ENCODE results near the gene GNB1L.

GRCh38 chr22:19814428-19814827 is 40.2 kb downstream of the GNB1L start:
- TF ChIP-seq CTCF (IDR thresholded peaks at IDR 0.05) (no peak), POLR2AphosphoS5 (IDR thresholded peaks at IDR 0.05) (no peak), POLR2A (IDR thresholded peaks at IDR 0.05) (no peak)

All from prostate gland (tissue), 2 donors.